ENCODE results near the gene LYST.

GRCh38 chr1:235614442-235614954 lies 252.2 kb downstream of the LYST start:
- TF ChIP-seq, protein P1, sequence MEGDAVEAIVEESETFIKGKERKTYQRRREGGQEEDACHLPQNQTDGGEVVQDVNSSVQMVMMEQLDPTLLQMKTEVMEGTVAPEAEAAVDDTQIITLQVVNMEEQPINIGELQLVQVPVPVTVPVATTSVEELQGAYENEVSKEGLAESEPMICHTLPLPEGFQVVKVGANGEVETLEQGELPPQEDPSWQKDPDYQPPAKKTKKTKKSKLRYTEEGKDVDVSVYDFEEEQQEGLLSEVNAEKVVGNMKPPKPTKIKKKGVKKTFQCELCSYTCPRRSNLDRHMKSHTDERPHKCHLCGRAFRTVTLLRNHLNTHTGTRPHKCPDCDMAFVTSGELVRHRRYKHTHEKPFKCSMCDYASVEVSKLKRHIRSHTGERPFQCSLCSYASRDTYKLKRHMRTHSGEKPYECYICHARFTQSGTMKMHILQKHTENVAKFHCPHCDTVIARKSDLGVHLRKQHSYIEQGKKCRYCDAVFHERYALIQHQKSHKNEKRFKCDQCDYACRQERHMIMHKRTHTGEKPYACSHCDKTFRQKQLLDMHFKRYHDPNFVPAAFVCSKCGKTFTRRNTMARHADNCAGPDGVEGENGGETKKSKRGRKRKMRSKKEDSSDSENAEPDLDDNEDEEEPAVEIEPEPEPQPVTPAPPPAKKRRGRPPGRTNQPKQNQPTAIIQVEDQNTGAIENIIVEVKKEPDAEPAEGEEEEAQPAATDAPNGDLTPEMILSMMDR (IDR thresholded peaks at IDR 0.05; ENCODE audit: low read length) = no peak
- no peak for TF ChIP-seq EZH2 (IDR thresholded peaks at IDR 0.05; ENCODE audit: borderline replicate concordance, low read length)

Measured in OCI-LY1 (cell line).